ENCODE data around the gene PSMD9.

The PSMD9 gene

DNA sequence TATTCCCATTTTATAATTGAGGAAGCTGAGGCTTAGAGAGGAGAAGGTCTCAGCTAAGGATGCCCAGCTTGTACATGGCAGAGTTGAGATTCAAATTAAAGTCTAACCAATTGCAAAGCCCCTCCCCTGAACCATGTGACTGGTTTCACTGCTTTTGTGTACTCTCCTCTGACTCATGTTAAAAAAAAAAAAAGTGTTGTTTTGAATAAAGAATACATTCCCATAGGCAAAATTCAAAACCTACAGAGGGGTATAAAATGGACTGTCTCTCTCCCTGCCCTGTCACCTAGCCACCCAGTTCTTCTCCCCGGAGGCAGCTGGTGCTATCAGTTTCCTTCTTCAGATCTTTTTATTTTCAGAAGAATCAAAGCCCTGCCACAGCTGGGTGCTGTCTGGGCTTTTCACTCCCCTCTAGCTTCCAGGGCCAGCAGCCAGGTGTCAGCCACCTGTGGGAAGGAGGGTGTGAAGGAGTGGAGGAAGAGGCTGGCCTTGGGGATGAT lies 5.4 kb downstream of the PSMD9 start:
- TF ChIP-seq, protein P1, sequence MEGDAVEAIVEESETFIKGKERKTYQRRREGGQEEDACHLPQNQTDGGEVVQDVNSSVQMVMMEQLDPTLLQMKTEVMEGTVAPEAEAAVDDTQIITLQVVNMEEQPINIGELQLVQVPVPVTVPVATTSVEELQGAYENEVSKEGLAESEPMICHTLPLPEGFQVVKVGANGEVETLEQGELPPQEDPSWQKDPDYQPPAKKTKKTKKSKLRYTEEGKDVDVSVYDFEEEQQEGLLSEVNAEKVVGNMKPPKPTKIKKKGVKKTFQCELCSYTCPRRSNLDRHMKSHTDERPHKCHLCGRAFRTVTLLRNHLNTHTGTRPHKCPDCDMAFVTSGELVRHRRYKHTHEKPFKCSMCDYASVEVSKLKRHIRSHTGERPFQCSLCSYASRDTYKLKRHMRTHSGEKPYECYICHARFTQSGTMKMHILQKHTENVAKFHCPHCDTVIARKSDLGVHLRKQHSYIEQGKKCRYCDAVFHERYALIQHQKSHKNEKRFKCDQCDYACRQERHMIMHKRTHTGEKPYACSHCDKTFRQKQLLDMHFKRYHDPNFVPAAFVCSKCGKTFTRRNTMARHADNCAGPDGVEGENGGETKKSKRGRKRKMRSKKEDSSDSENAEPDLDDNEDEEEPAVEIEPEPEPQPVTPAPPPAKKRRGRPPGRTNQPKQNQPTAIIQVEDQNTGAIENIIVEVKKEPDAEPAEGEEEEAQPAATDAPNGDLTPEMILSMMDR (IDR thresholded peaks at IDR 0.05; ENCODE audit: insufficient read depth, low read length): no peak
- TF ChIP-seq POLR2AphosphoS5 (IDR thresholded peaks at IDR 0.05; ENCODE audit: low read depth) (no peak), SPI1 (IDR thresholded peaks at IDR 0.05; ENCODE audit: borderline replicate concordance, low read depth) (no peak), GABPA (IDR thresholded peaks at IDR 0.05; ENCODE audit: low read depth) (no peak)
- TF ChIP-seq, protein P2, sequence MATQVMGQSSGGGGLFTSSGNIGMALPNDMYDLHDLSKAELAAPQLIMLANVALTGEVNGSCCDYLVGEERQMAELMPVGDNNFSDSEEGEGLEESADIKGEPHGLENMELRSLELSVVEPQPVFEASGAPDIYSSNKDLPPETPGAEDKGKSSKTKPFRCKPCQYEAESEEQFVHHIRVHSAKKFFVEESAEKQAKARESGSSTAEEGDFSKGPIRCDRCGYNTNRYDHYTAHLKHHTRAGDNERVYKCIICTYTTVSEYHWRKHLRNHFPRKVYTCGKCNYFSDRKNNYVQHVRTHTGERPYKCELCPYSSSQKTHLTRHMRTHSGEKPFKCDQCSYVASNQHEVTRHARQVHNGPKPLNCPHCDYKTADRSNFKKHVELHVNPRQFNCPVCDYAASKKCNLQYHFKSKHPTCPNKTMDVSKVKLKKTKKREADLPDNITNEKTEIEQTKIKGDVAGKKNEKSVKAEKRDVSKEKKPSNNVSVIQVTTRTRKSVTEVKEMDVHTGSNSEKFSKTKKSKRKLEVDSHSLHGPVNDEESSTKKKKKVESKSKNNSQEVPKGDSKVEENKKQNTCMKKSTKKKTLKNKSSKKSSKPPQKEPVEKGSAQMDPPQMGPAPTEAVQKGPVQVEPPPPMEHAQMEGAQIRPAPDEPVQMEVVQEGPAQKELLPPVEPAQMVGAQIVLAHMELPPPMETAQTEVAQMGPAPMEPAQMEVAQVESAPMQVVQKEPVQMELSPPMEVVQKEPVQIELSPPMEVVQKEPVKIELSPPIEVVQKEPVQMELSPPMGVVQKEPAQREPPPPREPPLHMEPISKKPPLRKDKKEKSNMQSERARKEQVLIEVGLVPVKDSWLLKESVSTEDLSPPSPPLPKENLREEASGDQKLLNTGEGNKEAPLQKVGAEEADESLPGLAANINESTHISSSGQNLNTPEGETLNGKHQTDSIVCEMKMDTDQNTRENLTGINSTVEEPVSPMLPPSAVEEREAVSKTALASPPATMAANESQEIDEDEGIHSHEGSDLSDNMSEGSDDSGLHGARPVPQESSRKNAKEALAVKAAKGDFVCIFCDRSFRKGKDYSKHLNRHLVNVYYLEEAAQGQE (IDR thresholded peaks at IDR 0.05; ENCODE audit: insufficient replicate concordance, low read depth): no peak
- Histone ChIP-seq H3K27ac (replicated peaks) (no peak overlapping the region), H3K4me3 (replicated peaks; ENCODE audit: insufficient read depth, low read length) (no peak overlapping the region), H3K27me3 (ENCODE audit: insufficient read depth, poor library complexity, severe bottlenecking) (no peaks in the 10 kb centered on the region)
- DNase-seq (ENCODE audit: low read depth in 1 of 2, low spot score in 1 of 2): no peak

DNA sequence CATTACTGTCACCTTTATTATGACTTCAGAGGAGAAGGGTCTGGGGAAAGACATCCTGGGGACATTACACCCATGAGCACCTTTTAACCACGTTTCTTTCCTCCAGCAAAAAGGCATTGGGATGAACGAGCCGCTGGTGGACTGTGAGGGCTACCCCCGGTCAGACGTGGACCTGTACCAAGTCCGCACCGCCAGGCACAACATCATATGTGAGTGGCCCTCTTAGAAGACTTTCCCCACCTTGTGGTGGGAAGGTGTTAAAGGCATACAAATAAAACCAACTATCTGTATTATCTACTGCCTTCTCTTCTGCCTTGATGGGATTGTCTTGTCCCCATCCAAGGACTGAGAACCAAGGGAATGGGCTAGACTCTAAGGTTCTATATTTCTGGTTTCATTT lies 6.0 kb downstream of the PSMD9 start:
- H3K27ac ChIP-seq (replicated peaks): no peak overlapping the region
- no peak for DNase-seq (ENCODE audit: low read depth in 1 of 2, low spot score in 1 of 2)
- H3K4me3 ChIP-seq (replicated peaks; ENCODE audit: insufficient read depth, low read length): no peak overlapping the region
- no peaks in the 10 kb centered on the region for H3K27me3 ChIP-seq (ENCODE audit: insufficient read depth, poor library complexity, severe bottlenecking)
- TF ChIP-seq GABPA (IDR thresholded peaks at IDR 0.05; ENCODE audit: low read depth): no peak
- TF ChIP-seq, protein P2 (IDR thresholded peaks at IDR 0.05; ENCODE audit: insufficient replicate concordance, low read depth): no peak
- no peak for TF ChIP-seq POLR2AphosphoS5 (IDR thresholded peaks at IDR 0.05; ENCODE audit: low read depth)
- TF ChIP-seq, protein P1 (IDR thresholded peaks at IDR 0.05; ENCODE audit: insufficient read depth, low read length): no peak

DNA sequence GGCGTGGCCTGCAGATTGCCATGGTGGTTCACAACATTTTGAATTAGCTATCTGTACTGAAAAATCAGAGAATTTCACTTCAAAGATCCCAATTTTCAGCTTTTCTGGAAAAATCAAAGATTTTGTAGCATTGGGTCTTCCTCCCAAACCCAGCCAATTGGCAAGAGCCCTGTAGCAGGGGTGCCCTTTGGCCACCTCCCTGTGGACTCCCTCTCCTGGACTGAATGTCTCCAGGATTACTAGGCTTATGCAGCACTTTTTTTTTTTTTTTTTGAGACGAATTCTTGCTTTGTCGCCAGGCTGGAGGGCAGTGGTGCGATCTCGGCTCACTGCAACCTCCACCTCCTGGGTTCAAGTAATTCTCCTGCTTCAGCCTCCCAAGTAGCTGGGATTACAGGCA lies 9.7 kb downstream of the PSMD9 start:
- no peak for TF ChIP-seq GABPA (IDR thresholded peaks at IDR 0.05; ENCODE audit: low read depth)
- TF ChIP-seq, protein P2 (IDR thresholded peaks at IDR 0.05; ENCODE audit: insufficient replicate concordance, low read depth): no peak
- DNase-seq (ENCODE audit: low read depth in 1 of 2, low spot score in 1 of 2): no peak
- H3K4me3 ChIP-seq (replicated peaks; ENCODE audit: insufficient read depth, low read length): no peak overlapping the region
- no peaks in the 10 kb centered on the region for H3K27me3 ChIP-seq (ENCODE audit: insufficient read depth, poor library complexity, severe bottlenecking)
- H3K27ac ChIP-seq (replicated peaks): no peak overlapping the region

DNA sequence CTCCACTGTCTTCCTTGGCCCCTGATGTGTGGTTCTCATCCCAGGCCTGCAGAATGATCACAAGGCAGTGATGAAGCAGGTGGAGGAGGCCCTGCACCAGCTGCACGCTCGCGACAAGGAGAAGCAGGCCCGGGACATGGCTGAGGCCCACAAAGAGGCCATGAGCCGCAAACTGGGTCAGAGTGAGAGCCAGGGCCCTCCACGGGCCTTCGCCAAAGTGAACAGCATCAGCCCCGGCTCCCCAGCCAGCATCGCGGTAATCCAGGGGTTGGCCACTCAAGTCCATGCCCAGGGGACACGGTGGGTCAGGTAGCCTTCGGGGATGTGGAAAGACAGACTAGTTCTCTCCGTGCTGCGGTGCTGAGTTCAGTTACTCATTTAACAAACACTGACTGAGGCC lies 11.0 kb downstream of the PSMD9 start:
- no peak for DNase-seq (ENCODE audit: low read depth in 1 of 2, low spot score in 1 of 2)
- TF ChIP-seq, protein P1 (IDR thresholded peaks at IDR 0.05; ENCODE audit: insufficient read depth, low read length): no peak
- TF ChIP-seq GABPA (IDR thresholded peaks at IDR 0.05; ENCODE audit: low read depth) (no peak), SPI1 (IDR thresholded peaks at IDR 0.05; ENCODE audit: borderline replicate concordance, low read depth) (no peak), POLR2AphosphoS5 (IDR thresholded peaks at IDR 0.05; ENCODE audit: low read depth) (no peak)
- TF ChIP-seq, protein P2 (IDR thresholded peaks at IDR 0.05; ENCODE audit: insufficient replicate concordance, low read depth): no peak
- no peak overlapping the region for H3K27ac ChIP-seq (replicated peaks)
- H3K27me3 ChIP-seq (ENCODE audit: insufficient read depth, poor library complexity, severe bottlenecking): no peaks in the 10 kb centered on the region
- H3K4me3 ChIP-seq (replicated peaks; ENCODE audit: insufficient read depth, low read length): no peak overlapping the region
